ENCODE results near the gene GADL1. TPM values are rescaled to one million over a fixed set of nuclear protein-coding genes. Genes with fewer than 3 reads are reported as not detected.
A peak's percentile ranks its signal among the peaks of the same experiment; 100 is the strongest.

GADL1 gene
- total RNA-seq, 2 donors from 2014 or later = not detected

DNA sequence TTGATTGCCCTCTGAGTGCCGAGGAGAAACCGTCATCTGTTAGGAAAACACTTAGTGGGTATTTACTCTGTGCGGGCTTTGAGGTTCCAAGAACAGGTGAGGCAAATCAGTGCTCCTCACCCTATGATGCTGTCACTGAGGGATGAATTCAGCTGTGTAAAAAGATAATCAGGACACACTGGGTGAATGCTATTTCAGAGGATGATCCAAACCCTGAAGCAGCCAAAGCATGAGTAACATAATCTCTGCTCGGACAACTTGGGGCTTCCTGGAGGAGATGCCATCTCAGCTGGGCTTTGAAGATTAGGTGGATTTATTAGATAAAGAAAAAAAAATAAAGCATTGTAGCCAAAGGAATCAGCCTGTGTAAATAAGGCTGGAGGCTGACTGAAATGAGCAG is 10.5 kb upstream of the GADL1 start:
- peak overlapping the region in 1 of 2 donors; percentile 23 for H3K27ac Mint-ChIP-seq
- peaks cover 5 to 6% of the 10 kb centered on the region in 2 donors for H3K9me3 Mint-ChIP-seq
- DNase-seq (ENCODE audit: low spot score in 2 of 2) (no peak), ATAC-seq (no peak)
- no peaks in the 10 kb centered on the region for H3K36me3 Mint-ChIP-seq

DNA sequence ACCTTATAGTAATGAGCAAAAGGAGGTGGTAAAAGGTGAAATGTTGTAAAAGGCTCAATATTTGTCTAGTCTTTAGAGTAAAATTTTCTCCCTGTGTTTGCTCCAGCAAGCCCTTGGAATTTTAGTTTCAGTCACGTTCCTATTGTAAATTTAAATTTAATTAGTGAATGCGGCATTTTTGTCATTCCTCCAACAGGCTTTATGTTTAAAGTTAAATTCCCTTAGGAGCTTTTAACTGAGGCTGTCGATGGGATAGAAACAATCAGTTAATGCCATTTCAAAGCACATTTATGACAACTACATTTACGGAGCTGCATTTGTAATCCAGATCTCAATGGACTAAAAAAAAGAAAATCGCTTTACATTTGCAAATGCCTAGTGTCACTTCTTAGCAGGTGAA is 868 bp upstream of the GADL1 start:
- peaks cover 0 to 4% of the 10 kb centered on the region in 2 donors for H3K36me3 Mint-ChIP-seq
- DNase-seq (ENCODE audit: low spot score in 2 of 2) = no peak
- no peak overlapping the region for H3K27ac Mint-ChIP-seq
- no peak for ATAC-seq
- no peaks in the 10 kb centered on the region for H3K9me3 Mint-ChIP-seq

DNA sequence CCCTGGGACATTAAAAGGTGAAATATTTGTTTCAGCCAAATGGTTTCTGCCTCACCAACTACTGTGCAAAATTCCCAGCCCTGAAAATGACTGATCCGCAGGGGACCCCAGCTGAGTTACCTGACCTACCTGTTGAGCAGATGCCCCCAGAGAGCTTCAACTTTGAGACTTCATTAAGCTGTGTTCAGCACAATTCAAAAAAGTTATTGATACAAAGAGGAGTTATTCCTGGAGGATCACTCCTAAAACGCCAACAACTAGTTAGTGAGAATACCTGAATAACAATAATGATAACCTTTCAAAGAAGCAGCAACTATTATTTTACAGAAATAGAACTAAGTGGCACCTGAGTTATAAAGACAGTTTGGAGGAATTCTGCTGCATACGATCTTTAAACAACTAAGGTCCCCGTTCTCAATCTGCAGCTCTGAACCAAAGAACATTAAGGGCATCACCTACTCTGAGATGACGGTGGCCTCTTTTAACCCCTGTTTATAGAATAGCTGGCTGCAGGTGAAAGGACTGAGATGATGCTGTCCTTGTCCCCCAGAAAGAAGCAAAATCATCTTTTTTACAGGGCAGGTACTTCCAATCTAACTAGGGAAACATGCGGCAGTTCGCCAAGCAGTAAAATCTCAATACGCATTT is 659 bp downstream of the GADL1 start:
- no peaks in the 10 kb centered on the region for H3K9me3 Mint-ChIP-seq
- DNase-seq (ENCODE audit: low spot score in 2 of 2) (no peak), ATAC-seq (no peak)
- no peak overlapping the region for H3K27ac Mint-ChIP-seq
- H3K36me3 Mint-ChIP-seq = peaks cover 0 to 4% of the 10 kb centered on the region in 2 donors

DNA sequence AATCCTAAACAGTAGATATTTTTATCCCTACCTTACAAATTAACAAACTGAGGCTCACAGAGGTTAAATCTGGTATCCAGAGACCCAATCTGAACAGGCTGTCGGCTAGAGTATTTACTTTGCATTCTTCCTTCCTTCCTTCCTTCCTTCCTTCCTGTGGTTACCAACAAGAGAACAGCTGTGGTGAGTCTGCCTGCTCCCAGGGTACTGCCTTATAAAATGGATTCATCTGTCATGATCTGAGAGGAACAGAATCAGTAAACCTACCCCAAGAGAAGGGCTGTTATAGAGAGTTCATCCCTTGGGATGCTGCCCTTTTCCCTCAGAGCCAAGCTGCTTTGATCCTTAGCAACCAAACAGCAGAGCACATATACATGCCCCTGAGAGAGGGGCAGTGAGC is 3.6 kb downstream of the GADL1 start:
- ATAC-seq (no peak), DNase-seq (ENCODE audit: low spot score in 2 of 2) (no peak)
- no peak overlapping the region for H3K27ac Mint-ChIP-seq
- H3K36me3 Mint-ChIP-seq = peaks cover 0 to 4% of the 10 kb centered on the region in 2 donors
- H3K9me3 Mint-ChIP-seq = peaks cover 0 to 5% of the 10 kb centered on the region in 2 donors

DNA sequence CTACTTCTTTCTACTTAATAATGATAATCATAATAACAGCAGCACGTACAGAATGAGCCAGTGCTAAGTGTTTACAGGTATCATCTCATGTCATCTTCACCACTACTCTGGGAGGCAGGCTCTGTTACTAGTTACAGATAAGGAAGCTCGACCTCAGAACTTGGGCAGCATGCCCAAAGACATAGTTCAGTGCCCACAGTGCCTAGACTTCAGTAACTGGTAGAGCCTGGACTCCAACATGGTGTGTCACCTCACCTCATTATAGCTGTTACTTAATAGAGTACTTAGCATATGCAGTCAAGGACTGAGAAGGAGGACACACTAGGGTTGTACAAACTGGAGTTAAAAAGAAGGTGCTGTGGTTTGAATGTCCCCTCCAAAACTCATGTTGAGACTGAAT is 7.6 kb downstream of the GADL1 start:
- no peak for ATAC-seq
- peaks cover 4 to 9% of the 10 kb centered on the region in 2 donors for H3K9me3 Mint-ChIP-seq
- peaks cover 0 to 5% of the 10 kb centered on the region in 2 donors for H3K36me3 Mint-ChIP-seq

DNA sequence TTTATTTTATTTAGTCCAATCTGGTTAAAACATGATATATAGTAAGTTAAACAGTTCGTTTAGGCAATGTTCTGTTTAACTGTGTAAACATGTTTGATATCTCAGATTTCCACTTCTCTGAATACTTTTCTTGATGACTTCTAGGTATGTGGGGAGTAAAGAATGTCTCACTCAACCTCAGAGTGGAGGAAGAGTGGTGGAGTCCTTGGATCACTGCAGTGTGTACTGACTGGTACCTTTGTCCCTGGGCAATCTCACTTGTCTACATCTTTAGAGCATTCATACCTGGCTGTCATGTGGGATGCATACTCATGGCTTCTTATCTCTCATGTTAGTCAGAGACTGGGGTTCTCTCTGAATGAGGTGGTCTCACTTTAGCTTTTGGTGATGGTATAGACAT is 15.6 kb downstream of the GADL1 start:
- Mint-ChIP-seq H3K9me3 (peaks cover 4 to 12% of the 10 kb centered on the region in 2 donors), H3K36me3 (peaks cover 0 to under 1% of the 10 kb centered on the region in 2 donors), H3K27ac (no peak overlapping the region)
- no peak for ATAC-seq
- DNase-seq (ENCODE audit: low spot score in 2 of 2) = no peak

More for the DNA sequence above, 7.6 kb downstream of the GADL1 start:
- H3K27ac Mint-ChIP-seq = no peak overlapping the region
- DNase-seq (ENCODE audit: low spot score in 2 of 2) = no peak

DNA sequence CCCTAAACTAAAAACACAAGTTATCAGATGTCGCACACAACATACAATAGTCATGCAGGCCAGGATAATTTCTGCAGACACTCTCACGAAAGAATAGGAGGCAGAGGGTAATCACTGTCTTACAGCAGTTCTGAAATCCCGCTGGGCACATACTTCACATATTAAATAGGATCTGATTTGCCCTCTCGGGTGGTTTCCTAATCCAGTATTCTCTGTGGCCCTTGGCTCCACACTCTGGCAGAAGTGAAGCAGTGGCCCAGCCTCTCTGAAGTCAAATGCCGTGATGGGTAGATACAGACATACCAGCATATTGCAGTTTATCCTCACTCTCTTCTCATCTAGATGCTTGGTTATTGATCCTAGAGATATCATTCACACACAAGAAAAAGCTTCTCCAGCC is 19.0 kb downstream of the GADL1 start:
- H3K27ac Mint-ChIP-seq = no peak overlapping the region
- ATAC-seq (no peak), DNase-seq (ENCODE audit: low spot score in 2 of 2) (no peak)
- H3K9me3 Mint-ChIP-seq = peaks cover 0 to 10% of the 10 kb centered on the region in 2 donors
- no peaks in the 10 kb centered on the region for H3K36me3 Mint-ChIP-seq

DNA sequence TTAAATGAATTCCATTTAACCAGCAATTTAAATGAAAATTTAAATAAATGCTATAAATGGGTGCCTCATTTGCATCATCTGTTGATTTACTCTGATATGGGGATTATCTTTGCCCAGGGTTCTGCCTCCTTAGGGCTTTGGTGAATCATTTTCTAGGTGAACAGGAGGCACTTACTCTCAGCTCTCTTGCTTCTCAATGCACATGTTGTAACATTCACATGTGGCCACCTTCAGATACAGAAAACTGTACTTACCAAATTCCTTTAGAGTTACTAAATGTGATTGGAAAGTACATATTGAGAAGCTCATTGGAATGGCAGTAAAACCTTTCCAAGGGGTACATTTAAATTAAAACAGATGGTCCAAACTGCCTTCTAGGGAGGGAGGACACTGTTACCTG is 20.8 kb downstream of the GADL1 start:
- Mint-ChIP-seq H3K27ac (no peak overlapping the region), H3K36me3 (no peaks in the 10 kb centered on the region)
- no peak for ATAC-seq

DNA sequence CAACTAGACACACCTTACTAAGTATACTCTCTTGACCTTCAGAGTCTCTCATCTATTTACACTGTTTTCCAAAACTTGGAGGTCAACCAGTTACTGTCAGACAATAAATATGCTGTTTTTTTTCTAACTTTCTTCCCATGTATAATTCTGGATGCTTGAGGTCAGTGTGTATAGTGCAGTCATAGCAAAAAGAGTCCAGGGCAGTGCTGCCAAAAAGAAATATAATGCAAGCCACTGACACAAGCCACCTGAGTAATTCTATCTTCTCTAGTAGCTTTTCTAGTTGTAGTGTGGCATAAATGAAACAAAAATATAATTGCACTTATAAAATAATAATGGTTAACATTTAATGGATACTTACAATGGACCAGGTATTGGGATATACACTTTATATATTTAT is 21.6 kb downstream of the GADL1 start:
- Mint-ChIP-seq H3K36me3 (no peaks in the 10 kb centered on the region), H3K9me3 (no peaks in the 10 kb centered on the region), H3K27ac (no peak overlapping the region)
- no peak for DNase-seq (ENCODE audit: low spot score in 2 of 2)
- ATAC-seq = no peak

More for the DNA sequence above, 20.8 kb downstream of the GADL1 start:
- no peak for DNase-seq (ENCODE audit: low spot score in 2 of 2)
- H3K9me3 Mint-ChIP-seq = no peaks in the 10 kb centered on the region

DNA sequence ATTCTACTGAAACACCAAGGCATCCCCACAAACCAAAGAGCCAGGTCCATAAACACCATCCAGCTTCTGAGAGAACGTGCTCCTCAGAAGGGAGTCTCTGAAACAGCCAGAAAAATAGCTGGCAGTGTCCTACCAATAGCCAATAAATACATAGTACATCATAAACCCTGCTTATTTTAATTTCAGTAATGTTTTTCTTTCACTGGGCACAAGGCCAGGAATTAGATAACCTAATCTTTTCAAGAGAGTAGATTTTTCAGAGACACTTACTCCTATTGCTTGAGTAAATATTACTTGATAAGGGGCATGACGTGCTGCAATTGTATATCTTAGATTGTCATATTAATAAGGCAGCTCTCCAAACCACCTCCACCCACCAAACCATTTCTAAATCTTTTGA is 22.7 kb downstream of the GADL1 start:
- no peak overlapping the region for H3K27ac Mint-ChIP-seq
- DNase-seq (ENCODE audit: low spot score in 2 of 2) (no peak), ATAC-seq (no peak)
- H3K9me3 Mint-ChIP-seq = no peaks in the 10 kb centered on the region
- H3K36me3 Mint-ChIP-seq = no peaks in the 10 kb centered on the region

DNA sequence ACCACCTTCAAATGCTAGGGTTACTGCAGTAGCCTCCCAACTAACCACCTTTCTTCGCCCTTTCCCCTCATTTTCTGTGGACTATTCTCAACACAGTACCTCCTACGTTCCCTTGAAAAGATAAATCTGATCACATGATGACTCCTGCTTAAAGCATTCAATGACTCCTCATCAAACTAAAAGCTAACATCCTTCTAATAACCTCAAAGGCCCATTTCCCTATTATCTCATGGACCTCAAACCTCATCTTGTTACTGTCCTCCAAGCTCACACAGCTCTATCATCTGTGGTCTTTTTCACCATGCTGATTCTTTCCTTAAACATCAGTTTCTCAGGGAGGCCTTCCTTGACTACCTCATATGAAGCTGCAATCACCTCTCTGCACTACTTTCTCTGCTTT is 29.6 kb downstream of the GADL1 start:
- no peaks in the 10 kb centered on the region for H3K9me3 Mint-ChIP-seq
- ATAC-seq = no peak
- no peak overlapping the region for H3K27ac Mint-ChIP-seq
- H3K36me3 Mint-ChIP-seq = no peaks in the 10 kb centered on the region
- no peak for DNase-seq (ENCODE audit: low spot score in 2 of 2)

DNA sequence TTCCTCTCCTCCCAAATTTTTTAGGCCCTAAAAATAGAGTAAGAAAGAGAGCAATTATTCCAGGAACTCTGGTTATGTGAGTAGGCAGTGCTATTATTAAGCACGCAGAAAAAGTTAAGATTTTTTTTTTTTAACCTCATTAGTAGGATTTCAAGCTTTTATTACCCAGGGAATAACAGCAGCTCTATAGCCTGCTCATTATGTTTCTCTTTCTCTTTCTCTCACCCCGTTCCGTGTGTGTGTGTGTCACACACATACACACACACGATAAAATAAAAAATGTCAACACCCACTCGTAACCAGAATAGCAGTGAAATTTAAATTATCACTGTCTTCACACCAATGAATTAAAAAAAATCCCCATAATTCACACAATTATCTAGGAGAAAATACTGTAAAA is 30.3 kb downstream of the GADL1 start:
- H3K9me3 Mint-ChIP-seq = no peaks in the 10 kb centered on the region
- no peak for ATAC-seq
- H3K36me3 Mint-ChIP-seq = no peaks in the 10 kb centered on the region
- DNase-seq (ENCODE audit: low spot score in 2 of 2) = no peak
- no peak overlapping the region for H3K27ac Mint-ChIP-seq

DNA sequence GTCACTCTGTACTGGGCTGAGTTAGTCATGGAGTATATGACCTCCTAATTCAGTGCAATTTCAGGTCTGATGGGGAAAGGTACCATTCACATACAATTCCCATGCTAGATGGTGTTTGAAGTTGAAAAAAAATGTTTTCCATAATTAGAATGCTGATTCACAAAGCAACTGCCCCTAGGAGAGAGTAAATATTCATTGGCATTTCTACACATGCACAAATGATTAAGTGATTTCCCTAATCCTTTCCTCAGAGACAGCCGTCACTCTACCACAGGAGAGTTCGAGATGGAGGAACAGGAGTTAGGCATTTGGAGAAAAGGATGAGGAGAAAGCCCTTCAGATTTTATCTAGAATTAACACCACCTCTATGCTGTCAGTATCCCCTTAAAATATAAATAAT is 32.5 kb downstream of the GADL1 start:
- Mint-ChIP-seq H3K9me3 (no peaks in the 10 kb centered on the region), H3K27ac (no peak overlapping the region), H3K36me3 (no peaks in the 10 kb centered on the region)
- ATAC-seq (no peak), DNase-seq (ENCODE audit: low spot score in 2 of 2) (no peak)

DNA sequence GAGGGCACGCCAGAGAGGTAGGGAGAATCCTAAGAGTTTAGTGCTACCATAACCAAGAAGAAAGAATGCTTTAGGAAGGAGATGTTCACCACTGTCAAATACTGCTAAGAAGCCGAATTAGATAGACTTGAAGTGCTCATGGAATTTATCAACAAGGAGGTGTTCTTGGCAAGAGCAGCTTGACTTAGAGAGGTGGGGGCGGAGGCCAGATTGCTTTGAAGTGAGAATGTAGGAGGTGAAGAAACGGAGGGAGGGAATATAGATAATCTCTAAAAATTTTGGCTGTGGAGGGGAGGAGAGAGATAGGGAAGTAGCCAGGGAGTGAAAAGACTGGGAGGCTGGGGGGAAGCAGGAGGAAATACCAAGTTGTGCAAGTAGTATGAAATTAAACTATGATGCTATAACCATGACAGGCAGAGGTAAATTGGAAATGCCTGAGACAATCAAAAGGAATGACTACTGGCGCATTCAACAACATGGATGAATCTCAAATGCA is 35.5 kb downstream of the GADL1 start:
- ATAC-seq = no peak
- no peak for DNase-seq (ENCODE audit: low spot score in 2 of 2)
- Mint-ChIP-seq H3K36me3 (no peaks in the 10 kb centered on the region), H3K27ac (no peak overlapping the region), H3K9me3 (no peaks in the 10 kb centered on the region)

DNA sequence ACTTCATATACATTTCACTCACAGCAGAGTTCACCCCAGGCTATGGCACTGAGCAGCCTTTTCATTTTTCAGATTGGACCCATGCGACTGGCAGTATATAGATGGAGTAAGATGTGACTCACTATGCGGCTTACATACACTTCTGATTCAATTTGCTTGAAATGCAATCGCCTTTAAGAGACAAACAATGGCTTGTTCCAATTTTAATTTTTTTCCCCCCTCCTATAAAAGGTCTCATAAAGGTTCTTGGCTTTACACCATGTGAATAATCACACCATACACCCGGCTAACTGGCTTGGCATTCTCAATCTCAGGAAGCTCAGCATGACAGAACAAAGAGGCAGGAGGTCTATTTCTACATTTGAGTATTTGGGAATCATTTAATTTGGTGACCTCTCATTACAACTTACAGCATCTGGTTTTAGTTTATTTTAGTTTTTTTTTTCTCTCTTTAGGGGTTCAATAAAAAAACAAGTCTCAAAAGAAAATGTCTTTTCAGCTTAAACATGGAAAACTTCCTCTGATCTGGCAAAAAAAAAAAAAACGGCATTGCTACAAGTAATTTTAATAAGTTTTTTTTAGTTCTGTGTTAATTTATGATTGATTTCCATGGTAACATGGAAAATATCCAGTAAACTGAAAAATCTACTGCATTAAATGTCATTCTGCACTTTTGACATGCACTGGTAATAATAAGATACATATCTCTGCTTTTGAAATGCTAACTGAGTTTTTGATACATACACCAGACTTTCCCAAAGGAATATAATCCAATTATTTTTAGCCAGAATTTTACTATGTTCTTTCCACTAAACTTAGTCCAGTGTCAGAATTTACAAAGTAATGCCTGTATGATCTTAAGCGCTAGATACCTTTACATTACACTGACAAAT is 38.8 kb downstream of the GADL1 start:
- DNase-seq (ENCODE audit: low spot score in 2 of 2) (no peak), ATAC-seq (no peak)
- no peak overlapping the region for H3K27ac Mint-ChIP-seq
- no peaks in the 10 kb centered on the region for H3K9me3 Mint-ChIP-seq
- H3K36me3 Mint-ChIP-seq = no peaks in the 10 kb centered on the region

DNA sequence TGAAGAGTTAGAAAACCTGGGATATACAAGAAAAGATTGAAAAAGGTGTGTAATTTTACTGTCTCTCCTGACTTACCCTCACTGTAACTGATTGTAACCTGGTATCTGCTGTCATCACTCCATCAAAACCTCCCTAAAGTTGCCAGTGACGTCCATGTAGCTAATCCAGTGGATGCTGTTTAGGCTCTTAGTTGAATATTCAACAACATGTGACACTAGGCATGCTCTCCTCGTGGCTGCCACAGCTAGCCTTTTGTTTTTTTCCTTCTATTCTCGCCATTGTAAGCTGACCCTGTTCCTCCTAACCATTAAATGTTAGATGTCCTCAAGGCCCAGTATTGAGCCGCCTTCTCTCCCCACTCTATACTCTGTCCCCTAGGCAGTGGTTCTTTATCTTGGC is 41.6 kb downstream of the GADL1 start:
- ATAC-seq = no peak
- Mint-ChIP-seq H3K9me3 (no peaks in the 10 kb centered on the region), H3K36me3 (no peaks in the 10 kb centered on the region), H3K27ac (no peak overlapping the region)
- no peak for DNase-seq (ENCODE audit: low spot score in 2 of 2)

DNA sequence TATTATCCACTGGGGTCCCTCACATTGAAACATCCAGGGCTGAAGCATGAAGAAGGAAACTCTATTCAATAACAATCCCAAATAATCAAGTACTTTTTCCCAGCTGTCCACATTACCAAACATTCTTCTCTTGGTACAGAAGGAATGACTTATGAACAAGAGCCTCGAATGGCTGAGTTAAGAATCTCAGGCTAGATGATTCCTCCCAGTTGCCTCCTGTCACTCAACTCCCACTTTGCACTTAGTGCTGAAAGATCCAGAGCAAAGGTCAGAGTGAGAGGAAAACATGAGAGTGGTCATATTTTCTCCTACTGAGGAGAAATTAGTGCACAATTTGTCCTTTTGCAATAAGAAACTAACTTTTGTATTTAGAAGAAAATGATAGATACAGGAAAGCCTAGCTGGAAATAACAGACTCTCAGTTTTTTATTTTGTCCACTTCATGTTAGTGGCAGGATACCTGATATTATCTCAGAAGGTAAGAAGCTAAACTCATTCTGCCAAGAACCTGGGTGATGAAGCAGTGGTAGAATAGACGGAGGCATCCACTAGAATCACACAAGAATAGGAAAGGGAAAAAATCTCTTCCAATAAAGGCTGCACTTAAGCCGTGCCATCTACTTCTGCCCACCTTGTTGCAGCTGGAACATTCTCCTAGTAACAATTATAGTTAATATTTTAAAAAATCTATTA is 46.2 kb downstream of the GADL1 start:
- no peak overlapping the region for H3K27ac Mint-ChIP-seq
- H3K36me3 Mint-ChIP-seq = no peaks in the 10 kb centered on the region
- no peaks in the 10 kb centered on the region for H3K9me3 Mint-ChIP-seq
- DNase-seq (ENCODE audit: low spot score in 2 of 2) (no peak), ATAC-seq (no peak)

Measured in activated naive CD4-positive, alpha-beta T cell treated with anti-CD3 and anti-CD28 coated beads, Interleukin-2, amount 50 U/mL, for 72 hours (primary cell).